WTC11 (cell line): ENCODE data around the gene ZBED5. TPM values are rescaled to one million over a fixed set of nuclear protein-coding genes. Genes with fewer than 3 reads are reported as not detected.
"Not testable (repeated sequence)": the region's sequence is repeated elsewhere in the genome, so short reads cannot be mapped to it uniquely, and the experiment has no call there.

Experiments used
- ATAC-seq: fragments of 200-7000 bp; cut with Tn5 transposase; 2 replicates; pipeline ENCODE4 v1.10.0; 2021; ENCODE audit warnings: mild to moderate bottlenecking, moderate library complexity
- CTCF ChIA-PET: fragments of 300-600 bp; sonication (Branson Sonifier 250); formaldehyde crosslinking; loops from one replicate; lab custom pipeline; 2021; ENCODE audit warnings: antibody characterized with exemption; lab: Charles Lee
- POLR2A ChIA-PET: fragments of 350-600 bp; sonication (Branson Sonifier 250); formaldehyde crosslinking; loops from one replicate; lab custom pipeline; 2021; ENCODE audit warnings: antibody characterized with exemption; lab: Charles Lee
- DNase-seq: peaks from one replicate; pipeline ENCODE4 v3.0.0; 2021; ENCODE audit warnings: low spot score
- H3K27ac Mint-ChIP-seq: 2 replicates; pipeline ENCODE4 v1.8.0; 2021; ENCODE audit warnings: mixed read lengths
- H3K27me3 Mint-ChIP-seq: 2 replicates; pipeline ENCODE4 v1.8.0; 2021; ENCODE audit warnings: low read depth, mild to moderate bottlenecking, moderate library complexity, mixed read lengths
- H3K36me3 Mint-ChIP-seq: 2 replicates; pipeline ENCODE4 v1.8.0; 2021; ENCODE audit warnings: mixed read lengths
- H3K4me1 Mint-ChIP-seq: 2 replicates; pipeline ENCODE4 v1.8.0; 2022; ENCODE audit warnings: mixed read lengths
- H3K4me3 Mint-ChIP-seq: 2 replicates; pipeline ENCODE4 v1.8.0; 2021; ENCODE audit warnings: mild to moderate bottlenecking, moderate library complexity, mixed read lengths
- H3K9me3 Mint-ChIP-seq: 2 replicates; pipeline ENCODE4 v1.8.0; 2021; ENCODE audit warnings: mixed read lengths
- CREB1 ChIP-seq: sonication (generic); formaldehyde crosslinking; IDR thresholded peaks from 2 replicates; pipeline ENCODE4 v1.8.0; 2023; ENCODE audit warnings: mild to moderate bottlenecking, missing genetic modification reagents
- E2F4 ChIP-seq: sonication (generic); formaldehyde crosslinking; IDR thresholded peaks from 2 replicates; pipeline ENCODE4 v1.8.1; 2022; ENCODE audit warnings: low read depth, mild to moderate bottlenecking, moderate library complexity, missing genetic modification reagents, borderline replicate concordance
- FOXK1 ChIP-seq: sonication (generic); formaldehyde crosslinking; IDR thresholded peaks from 2 replicates; pipeline ENCODE4 v1.8.0; 2022; ENCODE audit warnings: mild to moderate bottlenecking, moderate library complexity, missing genetic modification reagents
- GABPB1 ChIP-seq: sonication (generic); formaldehyde crosslinking; IDR thresholded peaks from 2 replicates; pipeline ENCODE4 v1.8.1; 2023; ENCODE audit warnings: mild to moderate bottlenecking, missing genetic modification reagents
- JAZF1 ChIP-seq: fragments of 250-450 bp; sonication (Bioruptor Pico); IDR thresholded peaks from 2 replicates; pipeline ENCODE4 v1.9.0; 2021; ENCODE audit warnings: moderate library complexity, mild to moderate bottlenecking, inconsistent platforms
- TCF7 ChIP-seq: sonication (generic); formaldehyde crosslinking; IDR thresholded peaks from 2 replicates; pipeline ENCODE4 v1.8.0; 2022; ENCODE audit warnings: mild to moderate bottlenecking, low read depth, missing genetic modification reagents, moderate library complexity
- TP53 ChIP-seq: sonication (generic); formaldehyde crosslinking; IDR thresholded peaks from 2 replicates; pipeline ENCODE4 v1.8.1; 2023; ENCODE audit warnings: mild to moderate bottlenecking, missing genetic modification reagents
- ZNF138 ChIP-seq: sonication (generic); formaldehyde crosslinking; conservative IDR thresholded peaks from 2 replicates; pipeline ENCODE4 v1.8.1; 2022; ENCODE audit warnings: mild to moderate bottlenecking, moderate library complexity, missing genetic modification reagents
- ZNF219 ChIP-seq: sonication (generic); formaldehyde crosslinking; IDR thresholded peaks from 2 replicates; pipeline ENCODE4 v1.8.0; 2023; ENCODE audit warnings: missing genetic modification reagents, mild to moderate bottlenecking, borderline replicate concordance
- ZNF317 ChIP-seq: sonication (generic); formaldehyde crosslinking; IDR thresholded peaks from 2 replicates; pipeline ENCODE4 v1.8.1; 2023; ENCODE audit warnings: low read depth, mild to moderate bottlenecking, moderate library complexity, missing genetic modification reagents, borderline replicate concordance
- ZNF532 ChIP-seq: fragments of 250-450 bp; sonication (Bioruptor Pico); IDR thresholded peaks from 2 replicates; pipeline ENCODE4 v1.9.0; 2021; ENCODE audit warnings: mild to moderate bottlenecking, borderline replicate concordance
- total RNA-seq: library from RNA; stranded (reverse); gene quantifications from 3 replicates; pipeline ENCODE4 v1.2.3, GENCODE V29; 2021
- TF ChIP-seq, protein P1 (sequence below): sonication (generic); formaldehyde crosslinking; IDR thresholded peaks from 2 replicates; pipeline ENCODE4 v1.8.0; 2023; ENCODE audit warnings: mild to moderate bottlenecking, missing genetic modification reagents
- TF ChIP-seq, protein P2 (sequence below): fragments of 250-450 bp; sonication (Bioruptor Pico); conservative IDR thresholded peaks from 2 replicates; pipeline ENCODE4 v1.9.0; 2021; ENCODE audit warnings: mild to moderate bottlenecking

ZBED5 gene
- total RNA-seq, 1 experiment from 2014 or later, result 48.7 TPM

DNA sequence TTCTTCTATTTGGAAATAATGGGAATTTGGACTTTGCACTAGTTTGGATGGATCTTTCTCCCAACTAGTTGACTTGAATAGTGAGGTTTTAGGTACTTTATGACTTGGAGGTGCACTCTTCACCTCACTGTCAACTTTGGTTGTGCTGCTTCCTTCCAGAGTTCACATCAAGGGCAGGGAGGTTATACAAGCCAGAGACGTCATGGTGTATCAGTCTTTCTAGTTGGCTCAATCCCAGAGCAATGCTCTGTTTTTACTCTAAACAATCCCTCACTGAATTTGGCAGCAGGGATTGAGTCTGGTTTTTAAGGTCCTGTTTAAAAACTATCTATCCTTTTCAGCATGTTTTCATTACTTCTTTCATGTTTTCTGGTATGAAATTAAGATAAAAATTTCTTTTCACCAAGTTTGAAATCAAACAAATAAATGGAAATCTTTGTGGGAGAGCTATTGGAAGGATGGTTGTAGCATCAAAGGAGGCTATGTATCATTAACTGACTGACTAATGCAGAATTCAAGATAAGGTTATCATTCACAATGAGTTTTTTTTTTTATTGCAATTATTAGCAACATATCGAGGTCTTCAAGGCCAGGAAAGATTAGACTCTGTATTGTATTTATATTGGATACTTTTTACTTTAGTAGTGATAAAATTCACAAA, 28.0 kb upstream of the ZBED5 start:
- H3K27me3 Mint-ChIP-seq, result no peaks in the 10 kb centered on the region
- CTCF ChIA-PET, result no interaction called here
- TF ChIP-seq TP53 (CRISPR knock-in tag) (no peak), FOXK1 (CRISPR knock-in tag) (no peak)
- TF ChIP-seq, all 79 proteins: peak for 0
- H3K36me3 Mint-ChIP-seq, result peaks cover 21% of the 10 kb centered on the region
- POLR2A ChIA-PET, result no interaction called here
- no peaks in the 10 kb centered on the region for H3K4me1 Mint-ChIP-seq
- peaks cover 43% of the 10 kb centered on the region for H3K9me3 Mint-ChIP-seq
- ATAC-seq (no peak), DNase-seq (no peak)
- H3K27ac Mint-ChIP-seq, result no peak overlapping the region
- no peak overlapping the region for H3K4me3 Mint-ChIP-seq

- Mint-ChIP-seq H3K36me3 (peaks cover 21% of the 10 kb centered on the region), H3K9me3 (peaks cover 28% of the 10 kb centered on the region)
- H3K27ac Mint-ChIP-seq, H3K4me1 Mint-ChIP-seq, H3K4me3 Mint-ChIP-seq, H3K27me3 Mint-ChIP-seq, POLR2A ChIA-PET, DNase-seq, ATAC-seq: not testable (repeated sequence)
- CTCF ChIA-PET, result interaction anchor here (1.4 kb wide), 1 partner anchor 50 kb away, joined by 4 read pairs; no protein-coding TSS in a partner anchor
These were observed 26.4 kb upstream of the ZBED5 start for GRCh38 chr11:10884292-10884691.

- no peaks in the 10 kb centered on the region; the same call in 1 of the 2 replicates for H3K27me3 Mint-ChIP-seq
- no peak for DNase-seq
- ATAC-seq, result no peak
- ChIA-PET CTCF (no interaction called here), POLR2A (no interaction called here)
- H3K4me1 Mint-ChIP-seq, result peaks cover 2% of the 10 kb centered on the region; the same call in 1 of the 2 replicates
- H3K27ac Mint-ChIP-seq, result no peak overlapping the region
- TF ChIP-seq, protein P1, sequence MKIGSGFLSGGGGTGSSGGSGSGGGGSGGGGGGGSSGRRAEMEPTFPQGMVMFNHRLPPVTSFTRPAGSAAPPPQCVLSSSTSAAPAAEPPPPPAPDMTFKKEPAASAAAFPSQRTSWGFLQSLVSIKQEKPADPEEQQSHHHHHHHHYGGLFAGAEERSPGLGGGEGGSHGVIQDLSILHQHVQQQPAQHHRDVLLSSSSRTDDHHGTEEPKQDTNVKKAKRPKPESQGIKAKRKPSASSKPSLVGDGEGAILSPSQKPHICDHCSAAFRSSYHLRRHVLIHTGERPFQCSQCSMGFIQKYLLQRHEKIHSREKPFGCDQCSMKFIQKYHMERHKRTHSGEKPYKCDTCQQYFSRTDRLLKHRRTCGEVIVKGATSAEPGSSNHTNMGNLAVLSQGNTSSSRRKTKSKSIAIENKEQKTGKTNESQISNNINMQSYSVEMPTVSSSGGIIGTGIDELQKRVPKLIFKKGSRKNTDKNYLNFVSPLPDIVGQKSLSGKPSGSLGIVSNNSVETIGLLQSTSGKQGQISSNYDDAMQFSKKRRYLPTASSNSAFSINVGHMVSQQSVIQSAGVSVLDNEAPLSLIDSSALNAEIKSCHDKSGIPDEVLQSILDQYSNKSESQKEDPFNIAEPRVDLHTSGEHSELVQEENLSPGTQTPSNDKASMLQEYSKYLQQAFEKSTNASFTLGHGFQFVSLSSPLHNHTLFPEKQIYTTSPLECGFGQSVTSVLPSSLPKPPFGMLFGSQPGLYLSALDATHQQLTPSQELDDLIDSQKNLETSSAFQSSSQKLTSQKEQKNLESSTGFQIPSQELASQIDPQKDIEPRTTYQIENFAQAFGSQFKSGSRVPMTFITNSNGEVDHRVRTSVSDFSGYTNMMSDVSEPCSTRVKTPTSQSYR (CRISPR knock-in tag), result no peak
- TF ChIP-seq TCF7 (CRISPR knock-in tag), result no peak
- TF ChIP-seq ZNF138 (CRISPR knock-in tag), result no peak
- no peak for TF ChIP-seq JAZF1 (CRISPR knock-in tag)
- TF ChIP-seq ZNF317 (CRISPR knock-in tag), result no peak
- TF ChIP-seq, protein P2, sequence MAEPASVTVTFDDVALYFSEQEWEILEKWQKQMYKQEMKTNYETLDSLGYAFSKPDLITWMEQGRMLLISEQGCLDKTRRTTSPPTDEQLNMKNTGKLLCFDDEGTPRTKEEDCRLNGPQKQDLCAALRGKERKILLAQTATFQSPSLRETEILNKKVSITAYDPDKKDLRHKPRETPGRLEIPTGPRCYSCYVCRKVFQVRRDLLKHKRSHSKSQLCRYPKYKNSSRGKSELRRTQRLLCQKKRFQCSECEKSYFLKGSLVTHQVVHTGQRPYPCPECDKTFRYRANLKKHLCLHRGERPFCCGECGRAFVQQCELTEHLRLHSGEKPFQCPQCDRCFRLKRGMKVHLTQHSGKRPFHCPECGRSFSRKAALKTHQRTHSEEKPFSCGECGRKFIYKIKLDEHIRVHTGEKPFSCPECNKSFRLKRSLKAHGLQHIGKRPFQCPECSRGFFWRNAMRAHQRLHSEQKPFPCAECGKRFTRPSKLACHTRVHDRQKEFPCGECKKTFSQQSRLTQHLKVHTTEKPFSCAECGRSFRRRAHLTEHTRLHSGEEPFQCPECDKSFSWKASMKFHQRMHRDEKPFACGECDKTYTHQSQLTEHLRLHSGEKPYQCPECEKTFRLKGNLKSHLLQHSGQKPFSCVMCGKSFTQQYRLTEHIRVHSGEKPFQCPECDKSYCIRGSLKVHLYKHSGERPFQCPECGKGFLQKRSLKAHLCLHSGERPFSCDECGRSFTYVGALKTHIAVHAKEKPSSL, result no peak
- no peak for TF ChIP-seq ZNF532 (CRISPR knock-in tag)
- TF ChIP-seq CREB1 (CRISPR knock-in tag), result no peak
- no peak for TF ChIP-seq GABPB1
- TF ChIP-seq E2F4, result no peak
- TF ChIP-seq ZNF219, result no peak
- TF ChIP-seq, all 79 proteins: peak for 0
- peaks cover 21% of the 10 kb centered on the region for H3K36me3 Mint-ChIP-seq
- H3K9me3 Mint-ChIP-seq, result peaks cover 27% of the 10 kb centered on the region
- H3K4me3 Mint-ChIP-seq, result no peak overlapping the region
These were observed 24.0 kb upstream of the ZBED5 start for GRCh38 chr11:10881892-10882291.
